Measurements from ENCODE around the gene DHX9.

The DHX9 gene

DNA sequence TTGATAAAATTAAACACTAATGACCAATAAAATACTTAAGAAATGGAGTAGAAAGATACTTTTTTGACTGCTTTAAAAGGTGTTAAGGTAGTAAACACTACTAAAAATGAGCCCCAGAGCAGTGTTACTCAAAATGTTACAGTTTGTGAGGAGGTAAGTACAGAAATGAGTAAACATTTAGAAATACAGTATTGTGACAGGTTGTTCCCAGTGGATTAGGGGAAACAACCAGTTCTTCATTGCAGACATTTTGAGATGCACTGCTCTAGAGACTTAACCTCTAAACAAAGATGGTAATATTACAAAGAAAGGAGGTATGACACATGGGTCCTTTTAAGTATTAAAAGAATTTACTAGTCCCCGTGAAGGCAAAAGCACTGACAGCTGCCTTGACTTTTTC, 12.7 kb downstream of the DHX9 start:
- H3K79me2 ChIP-seq (ENCODE audit: control insufficient read depth, low read length): peaks cover 93% of the 10 kb centered on the region

GRCh38 chr1:182855911-182856310, 16.8 kb downstream of the DHX9 start:
- peaks cover 35% of the 10 kb centered on the region for H4K20me1 ChIP-seq (ENCODE audit: control insufficient read depth, insufficient read depth, low read depth, low read length)
- TF ChIP-seq CTCF (IDR thresholded peaks at IDR 0.05; ENCODE audit: low read depth, low read length, poor library complexity, severe bottlenecking): no peak
- no peaks in the 10 kb centered on the region for H3K9me2 ChIP-seq (replicated peaks; ENCODE audit: control insufficient read depth, low read length)
- peaks cover 100% of the 10 kb centered on the region for H3K36me3 ChIP-seq (ENCODE audit: control insufficient read depth, low read length)
- no peaks in the 10 kb centered on the region for H3K4me1 ChIP-seq (ENCODE audit: control insufficient read depth, low read length)
- H3K4me3 ChIP-seq (ENCODE audit: low read length): no peak overlapping the region
- H3K9me3 ChIP-seq (ENCODE audit: control insufficient read depth, insufficient read depth, low read length): no peaks in the 10 kb centered on the region
- H3K4me2 ChIP-seq (ENCODE audit: low read length): no peak overlapping the region
- H3K27ac ChIP-seq (ENCODE audit: low read depth, low read length): no peak overlapping the region
- no peaks in the 10 kb centered on the region for H3K27me3 ChIP-seq (ENCODE audit: control insufficient read depth, low read length)
- peaks cover 80% of the 10 kb centered on the region for H3K79me2 ChIP-seq (ENCODE audit: control insufficient read depth, low read length)
- peaks cover 18% of the 10 kb centered on the region; the same call in 1 of the 2 replicates for H3F3A ChIP-seq (ENCODE audit: control insufficient read depth, insufficient read depth)

More for the DNA sequence above, 12.7 kb downstream of the DHX9 start:
- TF ChIP-seq CTCF (IDR thresholded peaks at IDR 0.05; ENCODE audit: low read depth, low read length, poor library complexity, severe bottlenecking) (no peak), EZH2phosphoT487 (IDR thresholded peaks at IDR 0.05; ENCODE audit: borderline replicate concordance, low read length) (no peak)
- Histone ChIP-seq H3F3A (ENCODE audit: control insufficient read depth, insufficient read depth) (peaks cover 14% of the 10 kb centered on the region), H3K36me3 (ENCODE audit: control insufficient read depth, low read length) (peaks cover 99% of the 10 kb centered on the region), H3K4me3 (ENCODE audit: low read length) (no peak overlapping the region), H3K27me3 (ENCODE audit: control insufficient read depth, low read length) (no peaks in the 10 kb centered on the region), H3K27ac (ENCODE audit: low read depth, low read length) (no peak overlapping the region), H3K9me2 (replicated peaks; ENCODE audit: control insufficient read depth, low read length) (no peaks in the 10 kb centered on the region), H4K20me1 (ENCODE audit: control insufficient read depth, insufficient read depth, low read depth, low read length) (peaks cover 48% of the 10 kb centered on the region), H3K9me3 (ENCODE audit: control insufficient read depth, insufficient read depth, low read length) (no peaks in the 10 kb centered on the region), H3K4me2 (ENCODE audit: low read length) (no peak overlapping the region), H3K4me1 (ENCODE audit: control insufficient read depth, low read length) (no peaks in the 10 kb centered on the region)

GRCh38 chr1:182857212-182857611, 18.1 kb downstream of the DHX9 start:
- TF ChIP-seq EZH2phosphoT487 (IDR thresholded peaks at IDR 0.05; ENCODE audit: borderline replicate concordance, low read length) (no peak), CTCF (IDR thresholded peaks at IDR 0.05; ENCODE audit: low read depth, low read length, poor library complexity, severe bottlenecking) (no peak)
- H3K4me1 ChIP-seq (ENCODE audit: control insufficient read depth, low read length): no peaks in the 10 kb centered on the region
- H3K4me3 ChIP-seq (ENCODE audit: low read length): no peak overlapping the region
- H3K9me3 ChIP-seq (ENCODE audit: control insufficient read depth, insufficient read depth, low read length): no peaks in the 10 kb centered on the region
- H3K27ac ChIP-seq (ENCODE audit: low read depth, low read length): no peak overlapping the region
- H3K4me2 ChIP-seq (ENCODE audit: low read length): no peak overlapping the region
- peaks cover 28% of the 10 kb centered on the region; the same call in 1 of the 2 replicates for H4K20me1 ChIP-seq (ENCODE audit: control insufficient read depth, insufficient read depth, low read depth, low read length)
- H3K27me3 ChIP-seq (ENCODE audit: control insufficient read depth, low read length): no peaks in the 10 kb centered on the region
- H3K9me2 ChIP-seq (replicated peaks; ENCODE audit: control insufficient read depth, low read length): no peaks in the 10 kb centered on the region
- peaks cover 77% of the 10 kb centered on the region for H3K79me2 ChIP-seq (ENCODE audit: control insufficient read depth, low read length)
- peaks cover 100% of the 10 kb centered on the region for H3K36me3 ChIP-seq (ENCODE audit: control insufficient read depth, low read length)
- peaks cover 13% of the 10 kb centered on the region; the same call in 1 of the 2 replicates for H3F3A ChIP-seq (ENCODE audit: control insufficient read depth, insufficient read depth)

Data from DOHH2 (cell line).